KOPT-K1 (cell line): ENCODE measurements around the gene DMRT1.

Source experiments
- H3K27ac ChIP-seq: fragments of 200-600 bp; sonication (generic); 2 replicates; pipeline ENCODE4 v1.5.1; 2016; ENCODE audit warnings: antibody characterized with exemption, mild to moderate bottlenecking, low read depth, low read length; ENCODE audit not compliant: poor library complexity, severe bottlenecking
- H3K36me3 ChIP-seq: fragments of 200-600 bp; sonication (generic); 2 replicates; pipeline ENCODE4 v1.5.1; 2017; ENCODE audit warnings: antibody characterized with exemption, mild to moderate bottlenecking, low read length, moderate library complexity; ENCODE audit not compliant: insufficient read depth
- H3K9me3 ChIP-seq: fragments of 200-600 bp; sonication (generic); 2 replicates; pipeline ENCODE4 v1.5.1; 2017; ENCODE audit warnings: antibody characterized with exemption, low read length, mild to moderate bottlenecking; ENCODE audit not compliant: insufficient read depth, poor library complexity, severe bottlenecking

Gene DMRT1

DNA sequence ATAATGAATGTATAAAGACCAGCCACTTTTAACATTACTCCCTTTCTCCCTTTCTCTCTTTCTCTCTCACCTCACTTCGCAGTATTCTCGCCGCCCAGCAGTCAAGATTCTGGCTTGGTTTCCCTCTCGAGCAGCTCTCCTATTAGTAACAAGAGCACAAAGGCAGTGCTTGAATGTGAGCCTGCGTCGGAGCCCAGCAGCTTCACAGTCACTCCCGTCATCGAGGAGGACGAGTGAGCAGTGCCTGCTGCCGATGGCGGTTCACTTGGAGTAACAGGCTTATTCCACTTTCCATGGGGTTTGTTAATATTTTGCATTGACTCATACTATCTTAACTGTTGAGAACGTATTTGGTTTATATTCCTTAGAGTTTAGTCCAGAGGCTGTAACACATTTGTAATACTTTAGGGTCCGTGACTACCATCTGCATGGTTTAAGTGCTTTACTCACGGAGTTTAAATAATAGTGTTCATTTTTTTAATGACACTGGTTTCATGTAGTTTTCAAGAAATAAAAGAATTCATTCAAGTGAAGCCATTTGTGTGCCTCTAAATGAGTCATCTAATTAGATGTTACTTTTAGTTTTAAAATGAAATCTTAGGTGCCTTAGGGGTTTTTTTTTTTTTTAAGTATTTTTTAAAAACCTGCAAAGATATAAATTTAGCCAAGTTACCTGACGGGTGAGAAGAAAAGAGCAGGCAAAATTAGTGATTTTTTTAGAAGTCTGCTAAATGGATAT lies 126.6 kb downstream of the DMRT1 start:
- Histone ChIP-seq H3K27ac (no peak overlapping the region), H3K36me3 (no peaks in the 10 kb centered on the region), H3K9me3 (no peaks in the 10 kb centered on the region)

DNA sequence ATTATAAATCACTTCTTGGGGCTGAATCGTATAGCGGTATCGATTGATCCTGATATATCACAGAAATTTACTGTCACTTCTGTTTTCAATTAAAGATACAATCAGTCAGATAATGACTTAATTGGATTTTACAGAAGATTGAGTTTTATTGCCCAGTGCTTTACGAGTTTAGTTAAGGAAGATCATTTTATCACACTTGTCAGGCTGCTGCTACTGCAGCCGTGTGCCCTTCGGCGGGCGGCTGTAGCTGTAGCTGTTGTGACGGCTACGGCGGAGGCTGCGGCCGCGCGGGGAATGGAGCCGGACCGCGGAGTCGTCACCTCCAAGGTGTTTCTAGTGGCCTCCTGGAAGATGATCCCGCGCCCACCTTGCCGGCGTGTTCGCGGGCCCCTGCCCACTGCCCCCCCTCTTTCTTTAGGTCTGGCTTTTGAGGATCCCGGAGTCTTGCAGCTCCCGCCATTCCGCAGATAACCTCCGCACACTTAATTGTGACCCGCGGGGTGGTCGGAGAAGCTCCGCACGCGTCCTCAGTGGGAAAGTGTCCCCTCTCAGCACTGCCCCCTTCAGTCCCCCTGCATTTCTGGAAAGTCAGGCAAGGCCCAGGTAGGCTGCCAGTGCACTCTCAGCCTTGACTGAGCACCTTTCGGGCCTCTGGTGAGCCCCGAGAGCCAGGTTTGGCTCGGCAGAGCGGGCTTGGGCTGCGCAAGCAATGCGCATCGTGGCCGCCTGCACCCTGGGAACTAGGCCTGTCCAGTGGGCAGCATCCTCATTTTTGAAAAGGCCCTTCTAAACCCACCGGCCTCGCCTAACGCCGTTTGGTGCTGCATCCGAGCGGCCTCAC lies 128.0 kb downstream of the DMRT1 start:
- Histone ChIP-seq H3K9me3 (peaks cover 7% of the 10 kb centered on the region), H3K27ac (no peak overlapping the region), H3K36me3 (no peaks in the 10 kb centered on the region)

DNA sequence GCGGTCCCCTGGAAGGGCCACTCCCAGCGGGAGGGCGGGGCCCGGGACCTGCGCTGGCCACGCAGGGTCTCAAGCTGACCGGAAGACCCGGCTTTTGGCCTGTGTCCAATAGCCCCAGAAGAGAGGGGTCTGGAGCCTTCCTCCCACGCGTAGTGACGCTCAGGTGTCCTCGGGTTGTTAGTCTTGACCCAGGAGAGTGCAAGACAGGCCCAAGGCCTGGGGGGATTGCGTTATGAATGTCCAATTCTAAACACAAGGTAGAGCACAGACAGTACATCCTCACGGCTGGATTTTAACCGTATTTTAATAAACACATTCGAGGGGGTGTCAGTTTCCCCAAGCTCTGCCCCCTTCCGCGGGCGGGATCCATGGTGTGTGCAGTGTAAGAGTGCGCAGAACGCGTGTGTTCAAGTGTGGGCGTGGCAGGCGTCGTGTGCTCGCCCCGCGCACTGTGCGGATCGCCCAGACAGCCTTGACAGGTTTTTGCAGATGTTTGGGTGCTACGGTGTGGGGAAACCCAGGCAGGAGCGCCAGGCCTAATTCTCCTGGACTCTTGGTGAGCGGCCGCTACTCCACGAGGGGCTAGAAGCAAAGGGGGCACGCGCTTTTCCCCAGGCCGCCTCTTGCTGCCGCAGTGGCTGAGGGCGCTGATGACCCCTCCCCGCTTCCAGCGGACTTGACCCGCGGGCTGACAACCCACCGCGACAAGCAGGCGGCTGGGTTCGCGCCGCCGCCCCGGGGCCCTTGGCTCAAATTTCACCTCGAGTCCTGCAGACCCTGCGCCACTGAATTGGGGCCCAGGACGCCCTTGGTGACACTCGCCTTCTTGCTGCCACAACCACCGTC lies 128.9 kb downstream of the DMRT1 start:
- Histone ChIP-seq H3K27ac (no peak overlapping the region), H3K36me3 (no peaks in the 10 kb centered on the region), H3K9me3 (peaks cover 7% of the 10 kb centered on the region)

DNA sequence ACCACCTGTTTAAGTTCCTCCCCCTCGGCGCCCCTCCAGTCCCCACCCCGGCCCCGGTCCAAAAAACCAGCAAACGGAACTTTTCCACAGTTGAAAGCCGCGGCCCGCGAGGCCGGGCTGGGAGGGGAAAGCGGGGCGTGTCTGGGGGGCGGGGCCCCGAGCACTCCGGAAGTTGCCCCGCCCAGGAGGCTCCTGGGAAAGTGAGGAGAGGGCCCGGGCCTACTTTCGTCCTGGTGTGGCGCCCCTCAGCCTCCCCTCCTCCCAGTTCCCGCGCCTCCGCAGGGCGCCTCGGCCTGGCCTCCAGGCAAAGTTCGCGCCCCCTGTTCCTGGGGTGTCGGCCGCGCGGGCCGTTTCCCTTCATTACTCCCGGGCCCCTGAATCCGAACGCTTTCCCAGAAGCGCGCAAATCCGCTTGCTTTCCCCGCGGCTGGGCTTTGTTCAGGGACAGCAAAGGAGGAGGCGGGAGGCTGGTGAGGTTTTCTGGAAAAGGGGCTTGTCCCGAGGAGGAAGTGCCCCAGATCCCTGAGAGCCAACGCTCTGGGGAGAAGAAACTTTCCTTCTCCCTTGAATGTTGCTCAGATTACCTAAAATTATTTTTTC lies 130.5 kb downstream of the DMRT1 start:
- Histone ChIP-seq H3K36me3 (no peaks in the 10 kb centered on the region), H3K27ac (no peak overlapping the region), H3K9me3 (peaks cover 7% of the 10 kb centered on the region)

DNA sequence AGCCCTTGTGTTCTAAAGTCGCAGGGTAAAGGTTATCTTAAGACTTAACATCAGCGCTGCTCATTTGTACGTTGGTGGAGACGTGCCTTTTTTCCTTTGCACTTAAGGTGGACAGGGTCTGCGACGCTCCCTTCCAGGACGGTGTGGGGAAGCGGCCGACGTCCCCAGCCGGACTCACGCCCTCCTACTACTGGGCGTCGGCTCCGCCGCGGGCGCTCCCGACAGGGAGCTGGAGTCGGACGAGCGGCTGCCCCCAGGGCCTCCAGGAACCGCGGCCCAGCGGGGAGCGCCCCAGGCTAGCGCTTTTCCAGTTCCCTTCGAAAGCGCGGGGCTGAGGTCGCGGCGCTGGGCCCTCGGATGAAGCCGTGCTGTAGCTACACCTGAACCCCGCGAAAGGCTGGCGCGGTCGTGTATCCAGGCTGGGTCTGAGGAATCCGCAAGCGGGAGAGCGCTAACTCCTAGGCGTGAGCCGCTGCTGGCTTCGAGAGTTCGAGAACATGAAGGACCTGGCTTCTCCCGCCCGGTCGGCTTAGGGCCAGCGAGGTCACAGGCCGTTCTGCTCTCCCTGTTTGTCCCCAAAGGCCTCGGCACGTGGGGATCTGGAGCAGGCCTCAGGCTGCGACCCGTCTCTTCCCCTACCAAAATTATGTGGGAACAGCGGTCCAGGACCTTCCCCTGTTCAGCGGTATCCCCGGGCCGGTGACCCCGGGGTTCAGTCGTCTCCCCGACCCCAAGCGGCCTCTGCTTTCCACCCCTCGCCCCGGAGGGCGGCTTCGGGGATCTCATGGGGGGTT lies 131.2 kb downstream of the DMRT1 start:
- Histone ChIP-seq H3K9me3 (peaks cover 7% of the 10 kb centered on the region), H3K36me3 (no peaks in the 10 kb centered on the region), H3K27ac (no peak overlapping the region)

DNA sequence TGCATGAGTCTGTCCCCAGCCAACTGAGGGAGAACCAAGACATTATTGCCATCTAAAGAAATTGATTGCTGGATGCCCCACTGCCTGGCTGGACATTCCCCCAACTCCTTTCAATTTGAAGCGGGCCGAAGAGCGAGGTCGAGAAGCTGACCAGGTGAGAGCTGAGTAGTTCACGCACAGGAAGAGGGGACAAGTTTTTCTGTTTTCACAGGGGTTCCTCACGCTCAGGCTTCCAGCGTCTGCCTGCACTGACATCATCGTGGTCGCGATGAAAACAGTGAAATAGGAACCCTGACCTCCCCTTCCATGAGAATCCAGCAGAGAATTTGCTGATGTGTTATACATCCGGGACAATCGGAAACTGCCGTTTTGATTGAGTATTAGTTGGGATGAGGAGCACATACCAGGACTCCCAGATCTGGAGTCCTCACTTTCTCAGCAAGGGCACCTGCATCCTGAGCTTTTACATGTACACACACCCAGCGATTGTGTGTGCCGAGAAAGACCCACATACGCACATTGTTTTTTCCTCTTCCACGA lies 131.9 kb downstream of the DMRT1 start:
- no peaks in the 10 kb centered on the region for H3K36me3 ChIP-seq
- H3K9me3 ChIP-seq, result peaks cover 7% of the 10 kb centered on the region
- no peak overlapping the region for H3K27ac ChIP-seq

DNA sequence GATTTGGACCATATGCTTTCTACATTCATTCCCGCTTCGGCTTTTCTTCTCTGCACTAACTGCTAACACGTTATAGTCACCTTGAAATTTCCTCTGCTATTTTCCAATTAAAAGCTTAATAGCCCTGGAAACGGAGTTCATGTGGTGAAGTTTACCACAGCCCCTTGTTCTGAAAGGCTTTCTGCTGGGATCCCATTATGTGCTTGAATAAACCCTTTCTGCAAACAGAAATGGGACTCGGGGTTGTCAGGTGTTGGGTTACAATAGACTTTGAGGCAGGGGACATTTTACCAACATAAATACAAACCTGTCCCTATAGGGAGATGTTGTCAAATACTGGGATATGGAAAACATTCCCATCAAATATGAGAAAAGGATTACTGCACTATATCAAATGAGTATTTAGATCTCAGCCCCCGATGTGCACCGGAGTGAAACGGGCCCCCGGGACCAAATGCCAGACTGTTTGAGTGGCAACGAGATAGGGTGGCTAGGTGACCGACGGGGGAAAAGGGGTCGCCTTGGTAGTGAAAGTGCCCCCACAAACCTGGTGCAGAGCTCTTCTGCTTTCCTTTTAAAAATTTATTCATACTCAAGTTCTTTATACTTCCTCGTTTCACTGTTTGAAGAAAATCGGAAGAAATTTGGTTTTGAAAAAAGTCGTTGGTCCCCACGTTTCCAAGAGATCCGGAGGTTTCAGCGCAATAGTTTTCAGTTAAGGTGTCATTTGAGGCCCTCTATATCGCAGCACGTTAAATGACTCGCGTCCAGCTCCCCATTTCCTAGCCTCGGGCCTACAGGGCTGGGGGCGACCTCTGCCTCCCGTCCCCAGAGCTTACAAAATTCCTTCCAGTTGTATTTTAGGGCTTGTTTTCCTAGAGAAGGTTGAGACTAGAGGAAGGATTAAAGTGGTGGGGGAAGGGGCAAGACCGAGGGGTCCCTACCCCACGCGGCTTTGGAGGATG lies 132.8 kb downstream of the DMRT1 start:
- Histone ChIP-seq H3K27ac (no peak overlapping the region), H3K36me3 (no peaks in the 10 kb centered on the region), H3K9me3 (peaks cover 7% of the 10 kb centered on the region)

DNA sequence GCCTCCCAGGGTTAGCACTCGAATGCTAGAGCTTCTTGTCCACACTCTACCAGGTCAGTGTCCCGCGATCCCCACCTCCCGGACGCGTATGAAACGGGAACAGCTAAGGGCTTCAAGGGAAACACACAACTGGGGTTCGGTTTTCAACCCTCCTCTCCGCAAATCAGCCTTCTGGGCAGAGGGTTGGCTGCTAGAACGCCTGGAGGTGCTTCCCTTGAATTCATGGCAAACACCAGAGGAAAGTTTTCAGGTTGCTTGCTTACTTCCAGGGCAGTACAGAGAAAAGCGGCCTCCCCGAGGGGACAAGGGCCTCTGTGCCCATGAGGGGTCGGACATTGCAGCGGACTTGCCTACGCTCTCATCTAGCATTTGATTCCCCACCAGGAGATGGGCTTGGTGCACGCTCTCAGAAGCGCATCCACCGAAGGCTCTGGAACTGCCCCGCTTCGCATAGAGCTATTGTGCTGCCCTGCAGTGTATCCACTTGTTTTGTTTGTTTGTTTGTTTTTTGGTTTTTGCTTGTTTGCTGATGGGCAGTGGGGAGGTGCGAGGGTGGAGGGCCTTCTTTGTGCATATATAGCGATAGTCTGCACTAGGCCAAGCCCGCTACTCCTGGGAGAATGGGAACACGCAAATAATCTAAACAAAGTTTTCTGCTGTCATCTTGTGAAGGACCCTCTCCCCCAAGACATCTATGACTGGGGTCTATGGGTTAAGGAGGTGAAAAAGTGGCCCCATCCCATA lies 133.7 kb downstream of the DMRT1 start:
- no peak overlapping the region for H3K27ac ChIP-seq
- H3K36me3 ChIP-seq, result no peaks in the 10 kb centered on the region
- H3K9me3 ChIP-seq, result peaks cover 7% of the 10 kb centered on the region

DNA sequence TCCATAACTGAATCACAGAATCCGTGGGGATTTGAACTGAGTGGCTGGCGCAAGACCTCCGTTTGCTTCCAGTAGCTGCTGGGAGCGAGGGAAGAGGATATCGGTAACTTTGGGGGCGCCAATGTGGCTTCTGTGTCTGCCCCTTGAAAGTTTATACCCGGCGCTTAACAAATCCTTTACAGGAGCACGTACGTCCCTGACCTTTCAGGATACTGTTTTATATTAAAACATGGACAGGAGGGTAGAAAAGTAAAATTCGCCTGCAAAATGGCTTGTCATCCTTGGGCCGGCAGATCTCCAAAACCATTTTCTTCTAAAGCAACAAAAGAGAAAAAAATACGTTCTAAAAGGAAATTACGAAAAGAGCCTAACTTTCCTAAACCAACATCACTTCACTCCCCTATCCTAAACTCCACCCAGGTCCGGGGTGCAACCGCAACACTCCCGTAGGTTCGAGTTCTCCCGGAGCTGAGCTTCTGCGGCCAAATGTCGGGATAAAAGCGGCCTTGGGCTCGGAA lies 134.3 kb downstream of the DMRT1 start:
- H3K27ac ChIP-seq, result no peak overlapping the region
- no peaks in the 10 kb centered on the region for H3K36me3 ChIP-seq
- H3K9me3 ChIP-seq, result peaks cover 7% of the 10 kb centered on the region

DNA sequence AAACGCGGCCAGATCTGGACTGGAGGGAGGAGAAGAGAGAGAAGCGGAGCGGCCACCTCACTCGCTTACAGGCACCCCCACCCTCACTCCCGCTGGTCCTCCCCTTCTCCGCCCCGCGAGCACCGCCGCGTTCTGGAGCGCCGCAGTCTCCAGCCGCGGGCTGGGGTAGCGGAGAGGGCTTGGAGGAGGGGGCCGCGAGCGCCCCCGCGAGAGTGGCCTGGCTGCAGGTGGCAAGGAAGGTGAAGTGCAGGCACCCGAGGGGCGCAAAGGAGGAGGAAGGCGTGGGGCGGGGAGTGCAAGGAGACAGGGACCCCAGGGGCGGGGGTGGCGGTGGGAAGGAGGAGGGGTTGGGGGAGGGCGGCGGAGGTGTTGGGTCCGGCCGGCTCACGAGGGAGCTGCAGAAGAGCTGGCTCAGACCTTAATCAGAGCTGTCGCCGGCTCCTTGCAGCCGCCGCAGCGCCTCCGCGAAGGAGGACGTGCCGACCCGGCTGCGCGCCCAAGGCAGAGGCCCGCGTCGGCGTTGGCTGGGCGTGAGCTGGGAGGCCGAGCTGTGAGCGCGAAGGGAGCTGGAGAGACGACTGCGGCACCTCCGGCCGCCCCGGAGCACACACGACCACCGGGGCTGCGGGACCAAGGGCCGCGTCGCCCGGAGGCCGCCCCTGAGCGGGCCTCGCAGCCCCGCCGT lies 134.9 kb downstream of the DMRT1 start, which contains the start of gene DMRT3:
TSS of gene DMRT3 (plus strand) at position 398 of the 685 bp plus-strand sequence. CDS start 347 bp downstream, outside the sequence.
- H3K36me3 ChIP-seq, result no peaks in the 10 kb centered on the region
- H3K27ac ChIP-seq, result no peak within 1 kb of the TSS
- peaks cover 7% of the 10 kb centered on the region for H3K9me3 ChIP-seq

DNA sequence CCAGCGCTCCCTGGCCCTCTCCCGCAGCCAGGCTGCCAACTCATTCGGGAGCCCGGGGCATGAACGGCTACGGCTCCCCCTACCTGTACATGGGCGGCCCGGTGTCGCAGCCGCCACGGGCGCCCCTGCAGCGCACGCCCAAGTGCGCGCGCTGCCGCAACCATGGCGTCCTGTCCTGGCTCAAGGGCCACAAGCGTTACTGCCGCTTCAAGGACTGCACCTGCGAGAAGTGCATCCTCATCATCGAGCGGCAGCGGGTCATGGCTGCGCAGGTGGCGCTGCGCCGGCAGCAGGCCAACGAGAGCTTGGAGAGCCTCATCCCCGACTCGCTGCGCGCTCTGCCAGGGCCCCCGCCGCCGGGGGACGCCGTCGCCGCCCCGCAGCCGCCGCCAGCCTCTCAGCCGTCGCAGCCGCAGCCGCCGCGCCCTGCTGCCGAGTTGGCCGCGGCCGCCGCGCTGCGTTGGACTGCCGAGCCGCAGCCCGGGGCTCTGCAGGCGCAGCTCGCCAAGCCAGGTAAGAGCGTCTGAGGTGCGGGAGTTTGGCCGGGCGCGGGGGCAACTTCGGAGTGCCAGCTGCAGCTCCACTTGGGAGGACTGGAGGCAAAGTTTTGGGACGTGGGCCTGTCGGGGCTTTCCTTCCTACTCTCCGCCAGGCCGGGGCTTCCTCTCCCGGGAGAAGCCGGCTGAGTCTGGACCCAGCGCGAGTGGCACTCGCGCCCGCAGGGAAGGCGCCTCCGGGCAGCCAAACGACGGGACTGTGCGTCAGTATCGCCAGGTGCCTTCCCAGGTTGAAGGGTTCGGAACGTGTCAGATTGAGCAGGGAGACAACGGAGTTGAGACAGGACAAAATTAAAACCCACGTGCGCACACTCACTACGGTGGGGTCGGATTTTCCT lies 135.7 kb downstream of the DMRT1 start:
- Histone ChIP-seq H3K27ac (no peak overlapping the region), H3K9me3 (peaks cover 7% of the 10 kb centered on the region), H3K36me3 (no peaks in the 10 kb centered on the region)
